NCI-H2196 (cell line): ENCODE measurements around the gene KRT84.
"Not testable (repeated sequence)": the region's sequence is repeated elsewhere in the genome, so short reads cannot be mapped to it uniquely, and the experiment has no call there.

ENCODE experiments used
- DNase-seq: peaks from one replicate; lab custom pipeline; 2025; ENCODE audit not compliant: unreplicated experiment; lab: John Stamatoyannopoulos, UW

KRT84 gene

GRCh38 chr12:52360663-52361271 is 24.7 kb downstream of the KRT84 start:
- no peak for DNase-seq

GRCh38 chr12:52360106-52360662 is 25.3 kb downstream of the KRT84 start:
- DNase-seq: no peak

GRCh38 chr12:52359621-52360061 is 25.8 kb downstream of the KRT84 start:
- no peak for DNase-seq

GRCh38 chr12:52358575-52359350 is 26.7 kb downstream of the KRT84 start:
- no peak for DNase-seq

- no peak for DNase-seq
Observed at GRCh38 chr12:52356762-52357580, 28.5 kb downstream of the KRT84 start.

- DNase-seq: no peak
Observed at GRCh38 chr12:52356031-52356761, 29.3 kb downstream of the KRT84 start.

GRCh38 chr12:52355176-52355575 is 30.3 kb downstream of the KRT84 start:
- no peak for DNase-seq

GRCh38 chr12:52354200-52354599 is 31.3 kb downstream of the KRT84 start:
- DNase-seq: peak; percentile 20

GRCh38 chr12:52353766-52354165 is 31.7 kb downstream of the KRT84 start:
- DNase-seq: no peak

GRCh38 chr12:52352951-52353350 is 32.5 kb downstream of the KRT84 start:
- no peak for DNase-seq

- no peak for DNase-seq
Observed at GRCh38 chr12:52351196-52352059, 34.0 kb downstream of the KRT84 start.

- DNase-seq: no peak
Observed at GRCh38 chr12:52350786-52351185, 34.7 kb downstream of the KRT84 start.

- DNase-seq: no peak
Observed at GRCh38 chr12:52350021-52350620, 35.3 kb downstream of the KRT84 start.

- no peak for DNase-seq
Observed at GRCh38 chr12:52349196-52349595, 36.3 kb downstream of the KRT84 start.

- no peak for DNase-seq
Observed at GRCh38 chr12:52347551-52348510, 37.6 kb downstream of the KRT84 start.

GRCh38 chr12:52347016-52347415 is 38.4 kb downstream of the KRT84 start:
- no peak for DNase-seq

GRCh38 chr12:52346593-52346992 is 38.9 kb downstream of the KRT84 start:
- no peak for DNase-seq

GRCh38 chr12:52345041-52345440 is 40.4 kb downstream of the KRT84 start:
- not testable (repeated sequence) for DNase-seq
